Astrocyte (in vitro differentiated cells and primary cell): ENCODE results near the gene SLC19A1.

Source experiments
- EZH2 ChIP-seq: IDR thresholded peaks from 2 replicates; pipeline ENCODE4 v1.6.1; 2012; ENCODE audit warnings: mild to moderate bottlenecking, low read length, inconsistent platforms; ENCODE audit not compliant: insufficient read depth
- TF ChIP-seq, protein P1 (sequence below): IDR thresholded peaks from 2 replicates; pipeline ENCODE4 v1.5.1; 2011; ENCODE audit warnings: low read depth, mild to moderate bottlenecking, inconsistent platforms, low read length, moderate library complexity; ENCODE audit not compliant: insufficient read depth

- TF ChIP-seq, protein P1, sequence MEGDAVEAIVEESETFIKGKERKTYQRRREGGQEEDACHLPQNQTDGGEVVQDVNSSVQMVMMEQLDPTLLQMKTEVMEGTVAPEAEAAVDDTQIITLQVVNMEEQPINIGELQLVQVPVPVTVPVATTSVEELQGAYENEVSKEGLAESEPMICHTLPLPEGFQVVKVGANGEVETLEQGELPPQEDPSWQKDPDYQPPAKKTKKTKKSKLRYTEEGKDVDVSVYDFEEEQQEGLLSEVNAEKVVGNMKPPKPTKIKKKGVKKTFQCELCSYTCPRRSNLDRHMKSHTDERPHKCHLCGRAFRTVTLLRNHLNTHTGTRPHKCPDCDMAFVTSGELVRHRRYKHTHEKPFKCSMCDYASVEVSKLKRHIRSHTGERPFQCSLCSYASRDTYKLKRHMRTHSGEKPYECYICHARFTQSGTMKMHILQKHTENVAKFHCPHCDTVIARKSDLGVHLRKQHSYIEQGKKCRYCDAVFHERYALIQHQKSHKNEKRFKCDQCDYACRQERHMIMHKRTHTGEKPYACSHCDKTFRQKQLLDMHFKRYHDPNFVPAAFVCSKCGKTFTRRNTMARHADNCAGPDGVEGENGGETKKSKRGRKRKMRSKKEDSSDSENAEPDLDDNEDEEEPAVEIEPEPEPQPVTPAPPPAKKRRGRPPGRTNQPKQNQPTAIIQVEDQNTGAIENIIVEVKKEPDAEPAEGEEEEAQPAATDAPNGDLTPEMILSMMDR: no peak
- TF ChIP-seq EZH2: no peak
Measured at GRCh38 chr21:45525910-45526306, 16.3 kb downstream of the SLC19A1 start.
